T-helper 17 cell (primary cell): Measurements from ENCODE around the gene SMARCC2. TPM values are rescaled to one million over a fixed set of nuclear protein-coding genes. Genes with fewer than 3 reads are reported as not detected.

Experiments used
- ATAC-seq: fragments of 150-1000 bp; cut with Tn5 transposase; 2 replicates; pipeline ENCODE4 v1.10.0; 2021; ENCODE audit warnings: mild to moderate bottlenecking, moderate library complexity
- DNase-seq, 3 donors: peaks; one replicate each; pipeline versions ENCODE4 v3.0.0 to v3.0.0-alpha.2; 2020 to 2021
- H3K9me3 ChIP-seq: one replicate; pipeline ENCODE4 v1.7.0; 2013; ENCODE audit warnings: low read length, mild to moderate bottlenecking; ENCODE audit not compliant: control insufficient read depth, poor library complexity, severe bottlenecking
- H3K27ac Mint-ChIP-seq: one replicate; pipeline ENCODE4 v1.8.0; 2022; ENCODE audit warnings: mild to moderate bottlenecking, moderate library complexity, mixed read lengths
- H3K27me3 Mint-ChIP-seq: one replicate; pipeline ENCODE4 v1.8.0; 2022; ENCODE audit warnings: mixed read lengths
- H3K36me3 Mint-ChIP-seq: one replicate; pipeline ENCODE4 v1.8.0; 2022; ENCODE audit warnings: low read depth, mixed read lengths
- H3K4me1 Mint-ChIP-seq: one replicate; pipeline ENCODE4 v1.8.0; 2022; ENCODE audit warnings: mild to moderate bottlenecking, mixed read lengths
- H3K4me3 Mint-ChIP-seq: one replicate; pipeline ENCODE4 v1.8.0; 2022; ENCODE audit warnings: mild to moderate bottlenecking, moderate library complexity, mixed read lengths
- total RNA-seq, 4 donors: library from RNA in 2 of 4; stranded (reverse) in 2 of 4; gene quantifications; one replicate each; pipeline ENCODE4 v1.2.3 and lab custom pipeline; 2022 to 2026

SMARCC2 gene
- total RNA-seq, 2 donors from 2014 or later: 130 to 138 TPM

- Mint-ChIP-seq H3K36me3 (peaks cover 13% of the 10 kb centered on the region), H3K27me3 (no peaks in the 10 kb centered on the region), H3K4me3 (no peak overlapping the region), H3K27ac (no peak overlapping the region), H3K4me1 (peaks cover 7% of the 10 kb centered on the region)
- DNase-seq (no peak), ATAC-seq (no peak)
- no peaks in the 10 kb centered on the region for H3K9me3 ChIP-seq
Measured at GRCh38 chr12:56172839-56173238, 16.4 kb downstream of the SMARCC2 start.

- H3K4me1 Mint-ChIP-seq: peaks cover 9% of the 10 kb centered on the region
- no peak for ATAC-seq
- no peaks in the 10 kb centered on the region for H3K27me3 Mint-ChIP-seq
- no peak overlapping the region for H3K4me3 Mint-ChIP-seq
- H3K27ac Mint-ChIP-seq: peak overlapping the region; percentile 11
- no peaks in the 10 kb centered on the region for H3K9me3 ChIP-seq
- DNase-seq: no peak
- H3K36me3 Mint-ChIP-seq: peaks cover 16% of the 10 kb centered on the region
Measured at GRCh38 chr12:56169229-56169759, 20.0 kb downstream of the SMARCC2 start.

- ATAC-seq (no peak), DNase-seq (no peak)
- Mint-ChIP-seq H3K27me3 (no peaks in the 10 kb centered on the region), H3K4me3 (no peak overlapping the region), H3K36me3 (peaks cover 20% of the 10 kb centered on the region), H3K4me1 (peaks cover 30% of the 10 kb centered on the region), H3K27ac (no peak overlapping the region)
- no peaks in the 10 kb centered on the region for H3K9me3 ChIP-seq
Measured at GRCh38 chr12:56165369-56165768, 23.9 kb downstream of the SMARCC2 start.

- H3K36me3 Mint-ChIP-seq: peaks cover 14% of the 10 kb centered on the region
- H3K27ac Mint-ChIP-seq: no peak overlapping the region
- no peak for DNase-seq
Measured at GRCh38 chr12:56164345-56164729, 24.9 kb downstream of the SMARCC2 start.

GRCh38 chr12:56163533-56164344 lies 25.5 kb downstream of the SMARCC2 start:
- no peaks in the 10 kb centered on the region for H3K9me3 ChIP-seq
- ATAC-seq (no peak), DNase-seq (no peak)
- Mint-ChIP-seq H3K36me3 (peaks cover 18% of the 10 kb centered on the region), H3K4me1 (peaks cover 41% of the 10 kb centered on the region), H3K27ac (peak overlapping the region; percentile 99), H3K27me3 (no peaks in the 10 kb centered on the region), H3K4me3 (peak overlapping the region; percentile 59)

More at GRCh38 chr12:56164345-56164729, 24.9 kb downstream of the SMARCC2 start:
- peaks cover 35% of the 10 kb centered on the region for H3K4me1 Mint-ChIP-seq
- H3K4me3 Mint-ChIP-seq: no peak overlapping the region
- no peaks in the 10 kb centered on the region for H3K9me3 ChIP-seq
- no peak for ATAC-seq
- no peaks in the 10 kb centered on the region for H3K27me3 Mint-ChIP-seq

GRCh38 chr12:56162468-56163290 lies 26.6 kb downstream of the SMARCC2 start:
- ATAC-seq (no peak), DNase-seq (no peak)
- Mint-ChIP-seq H3K27me3 (no peaks in the 10 kb centered on the region), H3K4me3 (peak overlapping the region; percentile 53), H3K36me3 (peaks cover 22% of the 10 kb centered on the region), H3K4me1 (peaks cover 46% of the 10 kb centered on the region), H3K27ac (peak overlapping the region; percentile 99)
- no peaks in the 10 kb centered on the region for H3K9me3 ChIP-seq

GRCh38 chr12:56161690-56162351 lies 27.5 kb downstream of the SMARCC2 start:
- H3K9me3 ChIP-seq: no peaks in the 10 kb centered on the region
- Mint-ChIP-seq H3K36me3 (peaks cover 18% of the 10 kb centered on the region), H3K27me3 (no peaks in the 10 kb centered on the region), H3K4me3 (peak overlapping the region; percentile 100), H3K4me1 (peaks cover 49% of the 10 kb centered on the region), H3K27ac (peak overlapping the region; percentile 99)
- DNase-seq (no peak), ATAC-seq (no peak)

- Mint-ChIP-seq H3K27me3 (no peaks in the 10 kb centered on the region), H3K36me3 (peaks cover 18% of the 10 kb centered on the region), H3K27ac (peak overlapping the region; percentile 99), H3K4me1 (peaks cover 49% of the 10 kb centered on the region), H3K4me3 (peak overlapping the region; percentile 100)
- ATAC-seq (no peak), DNase-seq (no peak)
- H3K9me3 ChIP-seq: no peaks in the 10 kb centered on the region
Measured at GRCh38 chr12:56160894-56161689, 28.2 kb downstream of the SMARCC2 start.

GRCh38 chr12:56160193-56160763 lies 29.0 kb downstream of the SMARCC2 start:
- Mint-ChIP-seq H3K4me1 (peaks cover 53% of the 10 kb centered on the region), H3K27ac (peak overlapping the region; percentile 99), H3K36me3 (peaks cover 14% of the 10 kb centered on the region), H3K27me3 (no peaks in the 10 kb centered on the region), H3K4me3 (peak overlapping the region; percentile 100)
- DNase-seq (peak; percentile 44 to 58 (median 45)), ATAC-seq (peak; percentile 65)
- no peaks in the 10 kb centered on the region for H3K9me3 ChIP-seq

- Mint-ChIP-seq H3K4me1 (peaks cover 53% of the 10 kb centered on the region), H3K36me3 (peaks cover 14% of the 10 kb centered on the region), H3K4me3 (peak overlapping the region; percentile 100), H3K27me3 (no peaks in the 10 kb centered on the region), H3K27ac (peak overlapping the region; percentile 99)
- ATAC-seq (no peak), DNase-seq (no peak)
- no peaks in the 10 kb centered on the region for H3K9me3 ChIP-seq
Measured at GRCh38 chr12:56159482-56160192, 29.6 kb downstream of the SMARCC2 start.

GRCh38 chr12:56158926-56159461 lies 30.3 kb downstream of the SMARCC2 start:
- Mint-ChIP-seq H3K36me3 (peaks cover 11% of the 10 kb centered on the region), H3K4me1 (peaks cover 48% of the 10 kb centered on the region), H3K27me3 (no peaks in the 10 kb centered on the region), H3K27ac (peak overlapping the region; percentile 99), H3K4me3 (peak overlapping the region; percentile 100)
- ATAC-seq (no peak), DNase-seq (no peak)
- H3K9me3 ChIP-seq: no peaks in the 10 kb centered on the region
